ENCODE data around the gene NFE2L1. TPM values are rescaled to one million over a fixed set of nuclear protein-coding genes. Genes with fewer than 3 reads are reported as not detected.

NFE2L1 gene
- total and polyA plus RNA-seq, 9 of the 15 experiments (the other 6 are each of a cell fraction or from before 2014, with no cell fraction given): 2.0 to 68.6 (median 39.7) TPM

DNA sequence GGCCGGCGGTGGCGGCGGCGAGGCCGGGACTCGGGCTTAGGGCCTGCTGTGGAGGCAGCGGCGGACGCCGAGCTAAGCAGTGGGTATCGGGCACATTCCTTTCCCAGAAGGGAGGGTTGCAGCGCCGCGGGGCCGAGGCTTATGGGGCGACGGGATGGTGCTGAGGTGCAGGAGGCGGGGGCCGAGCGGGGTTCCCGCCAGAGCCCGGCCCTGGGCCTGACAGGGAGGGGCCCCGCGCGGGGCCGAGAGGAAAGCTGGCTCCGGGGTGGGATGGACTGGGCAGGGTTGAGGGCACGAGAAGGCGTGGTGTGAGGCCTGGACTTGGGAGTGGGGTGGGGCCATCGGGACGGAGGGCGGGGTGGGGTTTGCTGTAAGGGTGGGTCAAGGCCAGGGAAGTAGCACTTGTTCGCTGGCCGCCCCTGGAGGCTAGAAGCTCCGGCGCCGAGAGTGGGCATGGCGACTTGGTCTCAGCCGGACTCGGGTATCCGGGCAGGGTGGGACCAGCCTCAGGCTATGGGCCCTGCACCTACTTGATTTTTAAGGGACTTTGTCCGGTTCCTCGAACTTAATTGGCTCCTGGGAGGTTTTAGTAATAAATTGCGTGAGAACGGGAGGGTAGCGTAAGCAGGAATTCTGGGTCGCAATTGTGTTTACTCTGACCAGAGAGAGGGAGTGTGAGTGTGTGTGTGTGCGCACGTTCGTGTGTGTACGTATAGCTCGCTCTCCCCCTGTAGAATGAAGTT is 396 bp downstream of the NFE2L1 start (continued):
- TF ChIP-seq, protein P1, sequence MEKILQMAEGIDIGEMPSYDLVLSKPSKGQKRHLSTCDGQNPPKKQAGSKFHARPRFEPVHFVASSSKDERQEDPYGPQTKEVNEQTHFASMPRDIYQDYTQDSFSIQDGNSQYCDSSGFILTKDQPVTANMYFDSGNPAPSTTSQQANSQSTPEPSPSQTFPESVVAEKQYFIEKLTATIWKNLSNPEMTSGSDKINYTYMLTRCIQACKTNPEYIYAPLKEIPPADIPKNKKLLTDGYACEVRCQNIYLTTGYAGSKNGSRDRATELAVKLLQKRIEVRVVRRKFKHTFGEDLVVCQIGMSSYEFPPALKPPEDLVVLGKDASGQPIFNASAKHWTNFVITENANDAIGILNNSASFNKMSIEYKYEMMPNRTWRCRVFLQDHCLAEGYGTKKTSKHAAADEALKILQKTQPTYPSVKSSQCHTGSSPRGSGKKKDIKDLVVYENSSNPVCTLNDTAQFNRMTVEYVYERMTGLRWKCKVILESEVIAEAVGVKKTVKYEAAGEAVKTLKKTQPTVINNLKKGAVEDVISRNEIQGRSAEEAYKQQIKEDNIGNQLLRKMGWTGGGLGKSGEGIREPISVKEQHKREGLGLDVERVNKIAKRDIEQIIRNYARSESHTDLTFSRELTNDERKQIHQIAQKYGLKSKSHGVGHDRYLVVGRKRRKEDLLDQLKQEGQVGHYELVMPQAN (IDR thresholded peaks at IDR 0.05; ENCODE audit: borderline replicate concordance): peak; percentile 32; the same call in 1 of the 2 replicates
- TF ChIP-seq GATA2 (CRISPR knock-in tag; IDR thresholded peaks at IDR 0.05) (no peak), NBN (IDR thresholded peaks at IDR 0.05; ENCODE audit: low read depth) (0 out of 2 replicates have a peak, but pooled peaks have one; percentile 12), C11orf30 (IDR thresholded peaks at IDR 0.05; ENCODE audit: low read depth) (no peak), GABPA (tag; conservative IDR thresholded peaks at IDR 0.05; ENCODE audit: low read depth) (peak; percentile 20), POLR2A (conservative IDR thresholded peaks at IDR 0.05) (peak; percentile 81), POLR2G (IDR thresholded peaks at IDR 0.05; ENCODE audit: low read depth, low read length) (peak; percentile 88), ZNF644 (tag; IDR thresholded peaks at IDR 0.05; ENCODE audit: low read depth) (no peak), SAFB (IDR thresholded peaks at IDR 0.05; ENCODE audit: borderline replicate concordance, low read depth, low read length) (no peak), ETV5 (CRISPR knock-in tag; IDR thresholded peaks at IDR 0.05; ENCODE audit: low read depth) (no peak), ILK (tag; IDR thresholded peaks at IDR 0.05; ENCODE audit: borderline replicate concordance, low read depth) (no peak), SIN3B (IDR thresholded peaks at IDR 0.05; ENCODE audit: low read depth) (0 out of 2 replicates have a peak, but pooled peaks have one; percentile 29), MEF2A (IDR thresholded peaks at IDR 0.05; ENCODE audit: control insufficient read depth, low read depth, low read length) (no peak), SRSF7 (optimal IDR thresholded peaks at IDR 0.05; ENCODE audit: low read depth, low read length) (no peak), PRPF4 (IDR thresholded peaks at IDR 0.05; ENCODE audit: insufficient read depth, low read depth, low read length, poor library complexity, severe bottlenecking) (peak; percentile 56)
- TF ChIP-seq, protein P2, sequence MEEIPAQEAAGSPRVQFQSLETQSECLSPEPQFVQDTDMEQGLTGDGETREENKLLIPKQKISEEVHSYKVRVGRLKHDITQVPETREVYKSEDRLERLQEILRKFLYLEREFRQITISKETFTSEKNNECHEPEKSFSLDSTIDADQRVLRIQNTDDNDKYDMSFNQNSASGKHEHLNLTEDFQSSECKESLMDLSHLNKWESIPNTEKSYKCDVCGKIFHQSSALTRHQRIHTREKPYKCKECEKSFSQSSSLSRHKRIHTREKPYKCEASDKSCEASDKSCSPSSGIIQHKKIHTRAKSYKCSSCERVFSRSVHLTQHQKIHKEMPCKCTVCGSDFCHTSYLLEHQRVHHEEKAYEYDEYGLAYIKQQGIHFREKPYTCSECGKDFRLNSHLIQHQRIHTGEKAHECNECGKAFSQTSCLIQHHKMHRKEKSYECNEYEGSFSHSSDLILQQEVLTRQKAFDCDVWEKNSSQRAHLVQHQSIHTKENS (CRISPR knock-in tag; IDR thresholded peaks at IDR 0.05): no peak
- TF ChIP-seq, protein P3, sequence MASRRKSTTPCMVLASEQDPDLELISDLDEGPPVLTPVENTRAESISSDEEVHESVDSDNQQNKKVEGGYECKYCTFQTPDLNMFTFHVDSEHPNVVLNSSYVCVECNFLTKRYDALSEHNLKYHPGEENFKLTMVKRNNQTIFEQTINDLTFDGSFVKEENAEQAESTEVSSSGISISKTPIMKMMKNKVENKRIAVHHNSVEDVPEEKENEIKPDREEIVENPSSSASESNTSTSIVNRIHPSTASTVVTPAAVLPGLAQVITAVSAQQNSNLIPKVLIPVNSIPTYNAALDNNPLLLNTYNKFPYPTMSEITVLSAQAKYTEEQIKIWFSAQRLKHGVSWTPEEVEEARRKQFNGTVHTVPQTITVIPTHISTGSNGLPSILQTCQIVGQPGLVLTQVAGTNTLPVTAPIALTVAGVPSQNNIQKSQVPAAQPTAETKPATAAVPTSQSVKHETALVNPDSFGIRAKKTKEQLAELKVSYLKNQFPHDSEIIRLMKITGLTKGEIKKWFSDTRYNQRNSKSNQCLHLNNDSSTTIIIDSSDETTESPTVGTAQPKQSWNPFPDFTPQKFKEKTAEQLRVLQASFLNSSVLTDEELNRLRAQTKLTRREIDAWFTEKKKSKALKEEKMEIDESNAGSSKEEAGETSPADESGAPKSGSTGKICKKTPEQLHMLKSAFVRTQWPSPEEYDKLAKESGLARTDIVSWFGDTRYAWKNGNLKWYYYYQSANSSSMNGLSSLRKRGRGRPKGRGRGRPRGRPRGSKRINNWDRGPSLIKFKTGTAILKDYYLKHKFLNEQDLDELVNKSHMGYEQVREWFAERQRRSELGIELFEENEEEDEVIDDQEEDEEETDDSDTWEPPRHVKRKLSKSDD (conservative IDR thresholded peaks at IDR 0.05; ENCODE audit: low read length): 0 out of 2 replicates have a peak, but pooled peaks have one; percentile 30
- TF ChIP-seq, protein P4, sequence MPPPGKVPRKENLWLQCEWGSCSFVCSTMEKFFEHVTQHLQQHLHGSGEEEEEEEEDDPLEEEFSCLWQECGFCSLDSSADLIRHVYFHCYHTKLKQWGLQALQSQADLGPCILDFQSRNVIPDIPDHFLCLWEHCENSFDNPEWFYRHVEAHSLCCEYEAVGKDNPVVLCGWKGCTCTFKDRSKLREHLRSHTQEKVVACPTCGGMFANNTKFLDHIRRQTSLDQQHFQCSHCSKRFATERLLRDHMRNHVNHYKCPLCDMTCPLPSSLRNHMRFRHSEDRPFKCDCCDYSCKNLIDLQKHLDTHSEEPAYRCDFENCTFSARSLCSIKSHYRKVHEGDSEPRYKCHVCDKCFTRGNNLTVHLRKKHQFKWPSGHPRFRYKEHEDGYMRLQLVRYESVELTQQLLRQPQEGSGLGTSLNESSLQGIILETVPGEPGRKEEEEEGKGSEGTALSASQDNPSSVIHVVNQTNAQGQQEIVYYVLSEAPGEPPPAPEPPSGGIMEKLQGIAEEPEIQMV (tag; conservative IDR thresholded peaks at IDR 0.05; ENCODE audit: low read depth): no peak
- TF ChIP-seq, protein P5, sequence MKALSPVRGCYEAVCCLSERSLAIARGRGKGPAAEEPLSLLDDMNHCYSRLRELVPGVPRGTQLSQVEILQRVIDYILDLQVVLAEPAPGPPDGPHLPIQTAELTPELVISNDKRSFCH (CRISPR knock-in tag; IDR thresholded peaks at IDR 0.05): no peak
- TF ChIP-seq, protein P5 (tag; IDR thresholded peaks at IDR 0.05): no peak
